ENCODE data around the gene SLC6A20. TPM values are rescaled to one million over a fixed set of nuclear protein-coding genes. Genes with fewer than 3 reads are reported as not detected.

Gene SLC6A20
- total RNA-seq, 1 experiment from 2014 or later: 0.09 TPM

- Histone ChIP-seq H4K8ac (replicated peaks; ENCODE audit: insufficient read length, low read depth, low read length) (no peak overlapping the region), H2BK15ac (ENCODE audit: low read depth, low read length) (no peak overlapping the region), H2BK5ac (ENCODE audit: insufficient read length, low read length) (no peak overlapping the region), H3K14ac (ENCODE audit: insufficient read depth, low read length) (no peak overlapping the region), H3K18ac (ENCODE audit: insufficient read length, low read depth, low read length) (no peak overlapping the region), H3T11ph (ENCODE audit: low read length) (no peak overlapping the region), H4K20me1 (ENCODE audit: control insufficient read depth, insufficient read depth, insufficient read length) (peaks cover 2% of the 10 kb centered on the region), H3K4me1 (ENCODE audit: insufficient read depth, low read length) (no peaks in the 10 kb centered on the region; the same call in 1 of the 2 replicates), H4K91ac (ENCODE audit: insufficient read length, low read depth, low read length) (no peak overlapping the region), H3K79me2 (ENCODE audit: insufficient read depth, low read length) (no peaks in the 10 kb centered on the region), H3K23ac (ENCODE audit: insufficient read length, low read depth, low read length) (no peak overlapping the region), H3K4me2 (ENCODE audit: insufficient read depth, insufficient read length, low read length) (no peak overlapping the region), H3K23me2 (ENCODE audit: insufficient read length, low read depth, low read length, poor library complexity, severe bottlenecking) (no peaks in the 10 kb centered on the region), H2BK20ac (ENCODE audit: low read depth, low read length, poor library complexity, severe bottlenecking) (no peak overlapping the region), H2AFZ (ENCODE audit: low read length) (no peak overlapping the region), H3K79me1 (ENCODE audit: insufficient read depth, low read depth, low read length, poor library complexity, severe bottlenecking) (peaks cover 2% of the 10 kb centered on the region), H3K4ac (ENCODE audit: low read depth, low read length) (no peak overlapping the region), H3K56ac (ENCODE audit: insufficient read length, low read depth, low read length) (no peak overlapping the region), H3K27ac (ENCODE audit: insufficient read length, low read depth, low read length) (no peak overlapping the region), H3K9ac (ENCODE audit: extremely low read depth, insufficient read length, low read length) (no peak overlapping the region), H2AK5ac (ENCODE audit: insufficient read length, low read length) (no peak overlapping the region), H3K9me3 (ENCODE audit: control insufficient read depth, low read depth, low read length) (no peaks in the 10 kb centered on the region), H4K5ac (ENCODE audit: insufficient read length, low read depth, low read length) (no peak overlapping the region), H3K27me3 (ENCODE audit: insufficient read depth, low read length) (no peaks in the 10 kb centered on the region), H2BK120ac (ENCODE audit: low read depth, low read length, poor library complexity, severe bottlenecking) (no peak overlapping the region), H2BK12ac (ENCODE audit: insufficient read length, low read depth, low read length) (no peak overlapping the region)
- peaks cover 0 to 3% of the 10 kb centered on the region in 2 experiments; a peak in 1 of 4 replicates for H3K4me1 Mint-ChIP-seq
- TF ChIP-seq CTCF (conservative IDR thresholded peaks at IDR 0.05): no peak
- WGBS (ENCODE audit: extremely low coverage, insufficient read length, low lambda C conversion rate): 100% methylated on average over 1 of the region's 7 CpGs
- no peak for DNase-seq
- H3K27ac Mint-ChIP-seq: peak overlapping the region in 2 of 3 experiments; percentile 8 to 53; a peak in 5 of 7 replicates
- H3K4me3 Mint-ChIP-seq: no peak overlapping the region
- no peaks in the 10 kb centered on the region for H3K27me3 Mint-ChIP-seq (ENCODE audit: low read depth)
- no peaks in the 10 kb centered on the region for H3K9me3 Mint-ChIP-seq
- H3K36me3 Mint-ChIP-seq (ENCODE audit: insufficient read depth in 1 of 3, low read depth in 3 of 3): peaks cover 25 to 60% (median 60%) of the 10 kb centered on the region in 3 experiments; a peak in 6 of 7 replicates
Measured at GRCh38 chr3:45712434-45713110, 83.8 kb downstream of the SLC6A20 start.
